ENCODE measurements around the gene AVPR2. TPM values are rescaled to one million over a fixed set of nuclear protein-coding genes. Genes with fewer than 3 reads are reported as not detected.

Gene AVPR2
- total and polyA plus RNA-seq, 8 donors, result 0.12 to 1.3 (median 0.40) TPM

DNA sequence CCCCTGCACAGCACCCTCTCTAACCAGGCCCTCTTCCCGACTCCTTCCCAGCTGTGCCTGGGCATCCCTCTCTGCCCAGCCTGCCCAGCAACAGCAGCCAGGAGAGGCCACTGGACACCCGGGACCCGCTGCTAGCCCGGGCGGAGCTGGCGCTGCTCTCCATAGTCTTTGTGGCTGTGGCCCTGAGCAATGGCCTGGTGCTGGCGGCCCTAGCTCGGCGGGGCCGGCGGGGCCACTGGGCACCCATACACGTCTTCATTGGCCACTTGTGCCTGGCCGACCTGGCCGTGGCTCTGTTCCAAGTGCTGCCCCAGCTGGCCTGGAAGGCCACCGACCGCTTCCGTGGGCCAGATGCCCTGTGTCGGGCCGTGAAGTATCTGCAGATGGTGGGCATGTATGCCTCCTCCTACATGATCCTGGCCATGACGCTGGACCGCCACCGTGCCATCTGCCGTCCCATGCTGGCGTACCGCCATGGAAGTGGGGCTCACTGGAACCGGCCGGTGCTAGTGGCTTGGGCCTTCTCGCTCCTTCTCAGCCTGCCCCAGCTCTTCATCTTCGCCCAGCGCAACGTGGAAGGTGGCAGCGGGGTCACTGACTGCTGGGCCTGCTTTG, 1.1 kb downstream of the AVPR2 start:
- FAIRE-seq (no peak), ATAC-seq (no peak), DNase-seq (peak in 2 of 6 donors; percentile 60 to 81)
- Histone ChIP-seq H3K4me3 (no peak overlapping the region), H3K9me3 (no peaks in the 10 kb centered on the region), H3K27me3 (peaks cover 0 to 6% (median 0%) of the 10 kb centered on the region in 4 donors), H3K4me1 (no peaks in the 10 kb centered on the region), H3K27ac (no peak overlapping the region), H3K36me3 (no peaks in the 10 kb centered on the region)
- TF ChIP-seq, protein P1, sequence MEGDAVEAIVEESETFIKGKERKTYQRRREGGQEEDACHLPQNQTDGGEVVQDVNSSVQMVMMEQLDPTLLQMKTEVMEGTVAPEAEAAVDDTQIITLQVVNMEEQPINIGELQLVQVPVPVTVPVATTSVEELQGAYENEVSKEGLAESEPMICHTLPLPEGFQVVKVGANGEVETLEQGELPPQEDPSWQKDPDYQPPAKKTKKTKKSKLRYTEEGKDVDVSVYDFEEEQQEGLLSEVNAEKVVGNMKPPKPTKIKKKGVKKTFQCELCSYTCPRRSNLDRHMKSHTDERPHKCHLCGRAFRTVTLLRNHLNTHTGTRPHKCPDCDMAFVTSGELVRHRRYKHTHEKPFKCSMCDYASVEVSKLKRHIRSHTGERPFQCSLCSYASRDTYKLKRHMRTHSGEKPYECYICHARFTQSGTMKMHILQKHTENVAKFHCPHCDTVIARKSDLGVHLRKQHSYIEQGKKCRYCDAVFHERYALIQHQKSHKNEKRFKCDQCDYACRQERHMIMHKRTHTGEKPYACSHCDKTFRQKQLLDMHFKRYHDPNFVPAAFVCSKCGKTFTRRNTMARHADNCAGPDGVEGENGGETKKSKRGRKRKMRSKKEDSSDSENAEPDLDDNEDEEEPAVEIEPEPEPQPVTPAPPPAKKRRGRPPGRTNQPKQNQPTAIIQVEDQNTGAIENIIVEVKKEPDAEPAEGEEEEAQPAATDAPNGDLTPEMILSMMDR (IDR thresholded peaks at IDR 0.05), result no peak
- 74 to 85% methylated on average over 32 of the region's 32 CpGs for WGBS, 2 donors
- intact Hi-C loops (cut with DNase I), result no loop called here

DNA sequence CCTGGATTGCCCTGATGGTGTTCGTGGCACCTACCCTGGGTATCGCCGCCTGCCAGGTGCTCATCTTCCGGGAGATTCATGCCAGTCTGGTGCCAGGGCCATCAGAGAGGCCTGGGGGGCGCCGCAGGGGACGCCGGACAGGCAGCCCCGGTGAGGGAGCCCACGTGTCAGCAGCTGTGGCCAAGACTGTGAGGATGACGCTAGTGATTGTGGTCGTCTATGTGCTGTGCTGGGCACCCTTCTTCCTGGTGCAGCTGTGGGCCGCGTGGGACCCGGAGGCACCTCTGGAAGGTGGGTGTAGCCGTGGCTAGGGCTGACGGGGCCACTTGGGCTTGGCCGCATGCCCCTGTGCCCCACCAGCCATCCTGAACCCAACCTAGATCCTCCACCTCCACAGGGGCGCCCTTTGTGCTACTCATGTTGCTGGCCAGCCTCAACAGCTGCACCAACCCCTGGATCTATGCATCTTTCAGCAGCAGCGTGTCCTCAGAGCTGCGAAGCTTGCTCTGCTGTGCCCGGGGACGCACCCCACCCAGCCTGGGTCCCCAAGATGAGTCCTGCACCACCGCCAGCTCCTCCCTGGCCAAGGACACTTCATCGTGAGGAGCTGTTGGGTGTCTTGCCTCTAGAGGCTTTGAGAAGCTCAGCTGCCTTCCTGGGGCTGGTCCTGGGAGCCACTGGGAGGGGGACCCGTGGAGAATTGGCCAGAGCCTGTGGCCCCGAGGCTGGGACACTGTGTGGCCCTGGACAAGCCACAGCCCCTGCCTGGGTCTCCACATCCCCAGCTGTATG, 1.8 kb downstream of the AVPR2 start:
- H3K27me3 ChIP-seq, result peaks cover 0 to 6% (median 0%) of the 10 kb centered on the region in 4 donors

DNA sequence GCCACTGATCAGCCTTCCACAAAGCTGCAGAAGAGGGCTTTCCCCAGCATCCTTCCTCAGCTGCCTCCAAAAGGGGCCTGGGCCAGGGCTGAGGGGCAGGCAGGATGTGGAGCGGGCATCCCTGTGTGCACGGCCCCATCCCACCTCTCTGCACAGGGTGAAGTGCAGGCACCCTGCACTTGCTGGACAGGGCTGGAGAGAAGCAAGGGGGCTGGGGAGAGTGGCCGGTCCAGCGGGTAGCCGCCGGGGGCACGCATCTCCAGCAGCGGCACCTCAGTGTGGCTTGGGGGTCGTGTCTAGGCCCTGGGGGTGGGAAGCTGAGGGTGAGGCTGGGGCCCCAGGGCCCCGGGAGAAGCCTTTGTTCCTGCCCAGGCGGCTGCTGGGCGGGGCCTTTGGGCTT, 3.0 kb downstream of the AVPR2 start:
- Histone ChIP-seq H3K27me3 (peaks cover 0 to 11% (median 0%) of the 10 kb centered on the region in 4 donors), H3K9me3 (no peaks in the 10 kb centered on the region), H3K4me3 (no peak overlapping the region), H3K27ac (no peak overlapping the region), H3K36me3 (no peaks in the 10 kb centered on the region), H3K4me1 (no peaks in the 10 kb centered on the region)
- WGBS, 2 donors, result 70 to 74% methylated on average over 12 of the region's 12 CpGs
- intact Hi-C loops (cut with DNase I), result no loop called here
- peak in 2 of 6 donors; percentile 55 to 58 for DNase-seq
- no peak for ATAC-seq
- TF ChIP-seq, protein P1 (IDR thresholded peaks at IDR 0.05), result no peak
- no peak for FAIRE-seq

More for the DNA sequence above, 1.8 kb downstream of the AVPR2 start:
- H3K4me1 ChIP-seq, result no peaks in the 10 kb centered on the region
- H3K27ac ChIP-seq, result no peak overlapping the region
- DNase-seq (peak in 1 of 6 donors; percentile 62), ATAC-seq (no peak), FAIRE-seq (no peak)
- intact Hi-C loops (cut with DNase I), result no loop called here
- H3K36me3 ChIP-seq, result no peaks in the 10 kb centered on the region
- H3K4me3 ChIP-seq, result no peak overlapping the region
- WGBS, 2 donors, result 55 to 72% methylated on average over 27 of the region's 27 CpGs
- H3K9me3 ChIP-seq, result no peaks in the 10 kb centered on the region
- TF ChIP-seq, protein P1 (IDR thresholded peaks at IDR 0.05), result no peak

DNA sequence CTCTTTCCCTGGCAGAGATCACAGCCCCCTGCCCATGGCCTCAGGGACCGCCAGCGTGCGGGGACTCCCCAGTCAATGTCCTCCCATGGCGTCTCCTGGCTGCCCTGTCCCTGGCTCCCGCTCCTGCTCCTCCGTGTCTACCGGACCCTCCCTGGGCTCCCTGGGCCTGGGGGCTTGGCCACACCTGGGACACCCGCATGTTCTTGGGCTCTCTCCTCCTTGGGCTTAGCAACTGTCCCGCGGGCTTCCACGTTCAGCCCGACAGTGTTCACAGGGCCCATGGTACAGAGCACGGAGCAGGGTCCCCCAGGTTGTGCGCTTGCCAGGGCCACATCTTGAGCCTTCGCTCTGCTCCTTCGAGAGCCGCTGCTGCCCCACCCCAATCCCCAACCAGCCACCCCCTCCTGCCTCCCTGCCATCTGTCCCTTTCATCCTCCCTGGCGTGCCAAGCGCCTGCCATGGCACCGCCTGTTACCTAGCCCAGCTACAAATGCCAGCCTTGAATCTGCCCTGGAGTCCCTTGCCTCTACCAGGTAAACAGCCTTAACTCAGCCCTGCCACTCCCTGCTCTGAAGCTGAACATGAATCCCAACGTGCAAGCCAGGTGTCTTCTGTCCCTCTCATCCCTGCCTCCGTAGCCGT, 3.9 kb downstream of the AVPR2 start:
- Histone ChIP-seq H3K36me3 (no peaks in the 10 kb centered on the region), H3K27ac (no peak overlapping the region), H3K27me3 (peaks cover 0 to 11% (median 0%) of the 10 kb centered on the region in 4 donors), H3K4me1 (no peaks in the 10 kb centered on the region), H3K9me3 (no peaks in the 10 kb centered on the region), H3K4me3 (no peak overlapping the region)
- DNase-seq, result peak in 1 of 6 donors; percentile 70
- intact Hi-C loops (cut with DNase I), result no loop called here
- TF ChIP-seq, protein P1 (IDR thresholded peaks at IDR 0.05), result no peak
- FAIRE-seq, result no peak
- 77 to 80% methylated on average over 20 to 23 of the region's 23 CpGs for WGBS, 2 donors
- no peak for ATAC-seq
